Ovary (tissue), 9 donors: ENCODE data around the gene ZNF423. TPM values are rescaled to one million over a fixed set of nuclear protein-coding genes. Genes with fewer than 3 reads are reported as not detected.

ENCODE experiments used
- DNase-seq, 5 donors: peaks; one replicate each; pipeline ENCODE4 v3.0.0-alpha.2; 2019 to 2020
- H3K27ac ChIP-seq, 2 donors: fragments of 200-600 bp; one replicate each; pipeline versions ENCODE4 v1.5.1 to v1.8.0; 2019 to 2022
- H3K27me3 ChIP-seq: fragments of 200-600 bp; one replicate; pipeline ENCODE4 v1.8.0; 2022
- H3K36me3 ChIP-seq: fragments of 200-600 bp; sonication (generic); one replicate; pipeline ENCODE4 v1.5.1; 2019
- H3K4me1 ChIP-seq: one replicate; pipeline ENCODE4 v1.8.1; 2013; ENCODE audit warnings: mild to moderate bottlenecking, moderate library complexity; ENCODE audit not compliant: insufficient read depth
- H3K4me3 ChIP-seq: fragments of 200-600 bp; sonication (generic); one replicate; pipeline ENCODE4 v1.5.1; 2017
- H3K9me3 ChIP-seq, 2 donors: fragments of 200-600 bp in 1 of 2; sonication (generic) in 1 of 2; one replicate each; pipeline versions ENCODE4 v1.5.1 to v1.8.1; 2013 to 2019; ENCODE audit warnings: mild to moderate bottlenecking in 1 of 2, moderate library complexity in 1 of 2
- EP300 ChIP-seq: sonication (generic); formaldehyde crosslinking; IDR thresholded peaks from one replicate; pipeline ENCODE4 v1.6.1; 2017; ENCODE audit warnings: antibody characterized with exemption
- POLR2A ChIP-seq: fragments of 450-650 bp; IDR thresholded peaks from one replicate; pipeline ENCODE4 v1.6.1; 2017; ENCODE audit warnings: antibody characterized with exemption, mild to moderate bottlenecking, moderate library complexity
- WGBS, 3 donors: extraction: QIAGEN DNeasy Blood & Tissue Kit in 1 of 3; methylation state at CpG; one replicate each; pipeline versions ENCODE4 v1.1.5 to v1.1.7; 2013 to 2017; 5-methylcytosine and 5-hydroxymethylcytosine counted together
- intact Hi-C, 4 donors: fragments of 100-400 bp; cut with DNase I; formaldehyde crosslinking; loops; one replicate each; pipeline versions ENCODE4 v1.11.0 to v1.15.1; 2022 to 2023
- polyA plus RNA-seq, 2 donors: library from polyadenylated mRNA; stranded (reverse); fragments of 200-250 nt in 1 of 2; fragments of 350-450 nt in 1 of 2; fragmentation: Illumina TruSeq in 1 of 2; extraction: RNeasy Lipid Tissue Mini Kit (QIAGEN cat#74804) in 1 of 2; gene quantifications; one replicate each; pipeline ENCODE4 v1.2.3, GENCODE V29; 2013 to 2014
- total RNA-seq, 7 donors: library from RNA; depleted of rRNA in 2 of 7; stranded (reverse); fragments of >200 nt in 2 of 7; fragmentation: NEBNext Ultra II Directional in 3 of 7; extraction: Animal tissue kit (Norgen Biotek cat#: 25700) in 3 of 7; gene quantifications; one replicate each; pipeline versions ENCODE4 v1.1.0 to v1.2.4, GENCODE V29; 2016 to 2023
- TF ChIP-seq, protein P1 (sequence below), 3 donors: fragments of 450-650 bp in 2 of 3; fragments of 200-600 bp in 1 of 3; IDR thresholded peaks; one replicate each; pipeline versions ENCODE4 v1.5.1 to v1.8.0; 2016 to 2022; ENCODE audit warnings: antibody characterized with exemption in 3 of 3, mild to moderate bottlenecking in 1 of 3
- donor health status: DM: no; HTN: no; CAD: no; lungs with moderate emphysema.
- donor health status: DM: no; HTN: no; CAD: no.
- donor health status: Bipolar disorder and iron deficiency.
- donor health status: DM: yes; HTN: yes; CAD: no.
- donor health status: DM: no; HTN: no; CAD: no.
- donor health status: DM: yes; HTN: yes; CAD: no.

The ZNF423 gene
- total and polyA plus RNA-seq, 9 donors: 3.3 to 40.3 (median 12.4) TPM

GRCh38 chr16:49635591-49636581 is 220.0 kb downstream of the ZNF423 start:
- no peaks in the 10 kb centered on the region for H3K27me3 ChIP-seq
- 96 to 97% (median 97%) methylated on average over 58 of the region's 58 CpGs for WGBS, 3 donors
- H3K4me3 ChIP-seq: no peak overlapping the region
- H3K4me1 ChIP-seq: peaks cover 37% of the 10 kb centered on the region
- DNase-seq: peak in 1 of 5 donors; percentile 12
- H3K36me3 ChIP-seq: no peaks in the 10 kb centered on the region
- intact Hi-C loops: no loop called here
- no peak overlapping the region for H3K27ac ChIP-seq
- H3K9me3 ChIP-seq: no peaks in the 10 kb centered on the region
- no peak for TF ChIP-seq EP300
- TF ChIP-seq POLR2A: no peak
- TF ChIP-seq, protein P1, sequence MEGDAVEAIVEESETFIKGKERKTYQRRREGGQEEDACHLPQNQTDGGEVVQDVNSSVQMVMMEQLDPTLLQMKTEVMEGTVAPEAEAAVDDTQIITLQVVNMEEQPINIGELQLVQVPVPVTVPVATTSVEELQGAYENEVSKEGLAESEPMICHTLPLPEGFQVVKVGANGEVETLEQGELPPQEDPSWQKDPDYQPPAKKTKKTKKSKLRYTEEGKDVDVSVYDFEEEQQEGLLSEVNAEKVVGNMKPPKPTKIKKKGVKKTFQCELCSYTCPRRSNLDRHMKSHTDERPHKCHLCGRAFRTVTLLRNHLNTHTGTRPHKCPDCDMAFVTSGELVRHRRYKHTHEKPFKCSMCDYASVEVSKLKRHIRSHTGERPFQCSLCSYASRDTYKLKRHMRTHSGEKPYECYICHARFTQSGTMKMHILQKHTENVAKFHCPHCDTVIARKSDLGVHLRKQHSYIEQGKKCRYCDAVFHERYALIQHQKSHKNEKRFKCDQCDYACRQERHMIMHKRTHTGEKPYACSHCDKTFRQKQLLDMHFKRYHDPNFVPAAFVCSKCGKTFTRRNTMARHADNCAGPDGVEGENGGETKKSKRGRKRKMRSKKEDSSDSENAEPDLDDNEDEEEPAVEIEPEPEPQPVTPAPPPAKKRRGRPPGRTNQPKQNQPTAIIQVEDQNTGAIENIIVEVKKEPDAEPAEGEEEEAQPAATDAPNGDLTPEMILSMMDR (IDR thresholded peaks at IDR 0.05): no peak

GRCh38 chr16:49635009-49635350 is 220.9 kb downstream of the ZNF423 start:
- intact Hi-C loops: no loop called here
- Histone ChIP-seq H3K4me1 (peaks cover 29% of the 10 kb centered on the region), H3K27me3 (no peaks in the 10 kb centered on the region), H3K4me3 (no peak overlapping the region), H3K9me3 (no peaks in the 10 kb centered on the region), H3K27ac (no peak overlapping the region), H3K36me3 (no peaks in the 10 kb centered on the region)
- 90 to 100% (median 100%) methylated on average over 1 of the region's 1 CpG for WGBS, 3 donors
- DNase-seq: peak in 1 of 5 donors; percentile 4
- no peak for TF ChIP-seq POLR2A
- TF ChIP-seq, protein P1 (IDR thresholded peaks at IDR 0.05): no peak
- no peak for TF ChIP-seq EP300

GRCh38 chr16:49634235-49635008 is 221.5 kb downstream of the ZNF423 start:
- no peaks in the 10 kb centered on the region for H3K36me3 ChIP-seq
- DNase-seq: peak in 1 of 5 donors; percentile 12
- peaks cover 28% of the 10 kb centered on the region for H3K4me1 ChIP-seq
- intact Hi-C loops: no loop called here
- H3K27ac ChIP-seq: no peak overlapping the region
- no peak for TF ChIP-seq EP300
- TF ChIP-seq, protein P1 (IDR thresholded peaks at IDR 0.05): no peak
- TF ChIP-seq POLR2A: no peak
- WGBS, 3 donors: 90 to 97% (median 91%) methylated on average over 10 of the region's 10 CpGs
- no peaks in the 10 kb centered on the region for H3K9me3 ChIP-seq
- H3K27me3 ChIP-seq: no peaks in the 10 kb centered on the region
- H3K4me3 ChIP-seq: no peak overlapping the region

DNA sequence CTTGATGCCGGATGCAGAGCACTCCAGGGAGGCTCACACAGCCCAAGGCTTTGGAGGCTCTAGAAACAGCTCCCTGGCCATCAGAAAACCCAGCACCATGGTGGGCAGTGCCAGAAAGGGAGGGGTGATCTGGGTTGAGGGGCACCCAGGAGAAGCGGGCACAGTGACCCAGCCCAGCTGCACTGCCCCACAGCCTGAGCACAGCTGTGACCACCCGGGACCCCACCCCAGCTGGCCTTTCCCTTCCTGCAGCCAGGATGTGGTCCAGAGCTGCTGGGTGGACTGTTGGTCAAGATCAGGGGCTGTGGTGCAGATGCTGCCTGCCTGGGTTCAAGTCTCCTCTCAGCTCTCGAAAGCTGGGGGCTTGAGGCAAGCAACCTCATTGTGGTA is 223.1 kb downstream of the ZNF423 start:
- 85 to 90% (median 89%) methylated on average over 4 of the region's 4 CpGs for WGBS, 3 donors
- intact Hi-C loops: no loop called here
- no peaks in the 10 kb centered on the region for H3K27me3 ChIP-seq

More for the DNA sequence above, 223.1 kb downstream of the ZNF423 start:
- peak in 1 of 5 donors; percentile 12 for DNase-seq
- H3K36me3 ChIP-seq: no peaks in the 10 kb centered on the region
- H3K4me3 ChIP-seq: no peak overlapping the region
- no peak overlapping the region for H3K27ac ChIP-seq
- H3K4me1 ChIP-seq: peaks cover 12% of the 10 kb centered on the region
- TF ChIP-seq, protein P1 (IDR thresholded peaks at IDR 0.05): no peak
- TF ChIP-seq POLR2A: no peak
- no peak for TF ChIP-seq EP300
- H3K9me3 ChIP-seq: no peaks in the 10 kb centered on the region
